ENCODE results near the gene CNTNAP5. TPM values are rescaled to one million over a fixed set of nuclear protein-coding genes. Genes with fewer than 3 reads are reported as not detected.

Gene CNTNAP5
- total RNA-seq, 2 experiments from 2014 or later, result not detected

DNA sequence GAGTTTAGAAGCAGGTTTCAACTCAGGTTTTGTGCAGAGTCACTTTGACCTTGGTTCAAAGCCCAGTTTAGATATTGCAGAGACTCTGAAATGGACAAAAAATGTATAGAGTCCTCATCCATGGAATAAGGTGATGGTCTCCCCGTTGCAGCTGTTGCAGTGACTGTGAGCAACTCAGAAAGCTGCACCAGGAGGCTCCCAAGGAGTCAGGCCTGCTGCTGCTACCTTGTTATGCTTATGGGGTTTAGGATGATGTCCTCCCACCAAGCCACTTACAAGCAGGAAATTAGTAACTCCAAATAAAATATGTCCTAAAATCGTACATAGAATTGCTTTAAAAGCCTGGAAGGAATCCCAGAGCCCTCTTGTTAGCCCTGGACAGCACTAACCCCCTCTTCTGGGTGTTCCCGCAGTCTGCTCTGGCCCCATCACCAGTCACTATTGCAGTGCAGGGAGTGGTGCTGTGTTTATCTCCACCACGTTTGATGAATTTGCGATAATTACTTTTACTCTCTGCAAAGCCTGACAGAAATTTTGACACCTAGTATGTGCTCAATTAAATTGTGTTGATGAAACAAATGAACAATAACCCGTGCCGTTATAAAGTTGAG is 189.0 kb downstream of the CNTNAP5 start:
- ATAC-seq (ENCODE audit: poor library complexity), result no peak

GRCh38 chr2:124246170-124246569 is 221.1 kb downstream of the CNTNAP5 start:
- Histone ChIP-seq H3K27ac (ENCODE audit: low read depth in 1 of 2, low read length in 2 of 2) (no peak overlapping the region), H3K4me3 (ENCODE audit: low read length) (no peak overlapping the region), H3K4me1 (ENCODE audit: insufficient read depth, low read length) (no peaks in the 10 kb centered on the region), H3K9me3 (ENCODE audit: control insufficient read depth in 1 of 2, insufficient read depth in 1 of 2, low read length in 2 of 2) (peaks cover 0 to 4% of the 10 kb centered on the region in 2 experiments), H3K36me3 (ENCODE audit: insufficient read depth, low read length) (no peaks in the 10 kb centered on the region), H3K27me3 (ENCODE audit: control insufficient read depth in 1 of 2, insufficient read depth in 2 of 2, low read length in 2 of 2) (no peaks in the 10 kb centered on the region)
- Mint-ChIP-seq H3K27me3 (no peaks in the 10 kb centered on the region), H3K36me3 (ENCODE audit: low read depth) (no peaks in the 10 kb centered on the region), H3K9me3 (no peaks in the 10 kb centered on the region), H3K4me3 (no peak overlapping the region), H3K4me1 (ENCODE audit: low read depth) (no peaks in the 10 kb centered on the region), H3K27ac (no peak overlapping the region)
- ATAC-seq (ENCODE audit: poor library complexity) (no peak), DNase-seq (no peak)
- TF ChIP-seq, protein P1, sequence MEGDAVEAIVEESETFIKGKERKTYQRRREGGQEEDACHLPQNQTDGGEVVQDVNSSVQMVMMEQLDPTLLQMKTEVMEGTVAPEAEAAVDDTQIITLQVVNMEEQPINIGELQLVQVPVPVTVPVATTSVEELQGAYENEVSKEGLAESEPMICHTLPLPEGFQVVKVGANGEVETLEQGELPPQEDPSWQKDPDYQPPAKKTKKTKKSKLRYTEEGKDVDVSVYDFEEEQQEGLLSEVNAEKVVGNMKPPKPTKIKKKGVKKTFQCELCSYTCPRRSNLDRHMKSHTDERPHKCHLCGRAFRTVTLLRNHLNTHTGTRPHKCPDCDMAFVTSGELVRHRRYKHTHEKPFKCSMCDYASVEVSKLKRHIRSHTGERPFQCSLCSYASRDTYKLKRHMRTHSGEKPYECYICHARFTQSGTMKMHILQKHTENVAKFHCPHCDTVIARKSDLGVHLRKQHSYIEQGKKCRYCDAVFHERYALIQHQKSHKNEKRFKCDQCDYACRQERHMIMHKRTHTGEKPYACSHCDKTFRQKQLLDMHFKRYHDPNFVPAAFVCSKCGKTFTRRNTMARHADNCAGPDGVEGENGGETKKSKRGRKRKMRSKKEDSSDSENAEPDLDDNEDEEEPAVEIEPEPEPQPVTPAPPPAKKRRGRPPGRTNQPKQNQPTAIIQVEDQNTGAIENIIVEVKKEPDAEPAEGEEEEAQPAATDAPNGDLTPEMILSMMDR (IDR thresholded peaks at IDR 0.05), result no peak
- CTCF ChIA-PET, result no interaction called here
- POLR2A ChIA-PET, result no interaction called here
- intact Hi-C loops (cut with DNase I, micrococcal nuclease), result no loop called here

More for the DNA sequence above, 189.0 kb downstream of the CNTNAP5 start:
- no peaks in the 10 kb centered on the region for H3K27me3 Mint-ChIP-seq
- TF ChIP-seq, protein P1 (IDR thresholded peaks at IDR 0.05), result no peak
- ChIA-PET CTCF (no interaction called here), POLR2A (no interaction called here)
- H3K4me3 Mint-ChIP-seq, result no peak overlapping the region
- H3K9me3 Mint-ChIP-seq, result peaks cover 5% of the 10 kb centered on the region
- Histone ChIP-seq H3K4me3 (ENCODE audit: low read length) (no peak overlapping the region), H3K4me1 (ENCODE audit: insufficient read depth, low read length) (no peaks in the 10 kb centered on the region), H3K36me3 (ENCODE audit: insufficient read depth, low read length) (no peaks in the 10 kb centered on the region), H3K27me3 (ENCODE audit: control insufficient read depth in 1 of 2, insufficient read depth in 2 of 2, low read length in 2 of 2) (no peaks in the 10 kb centered on the region), H3K9me3 (ENCODE audit: control insufficient read depth in 1 of 2, insufficient read depth in 1 of 2, low read length in 2 of 2) (peaks cover 0 to 4% of the 10 kb centered on the region in 2 experiments), H3K27ac (ENCODE audit: low read depth in 1 of 2, low read length in 2 of 2) (no peak overlapping the region)
- H3K36me3 Mint-ChIP-seq (ENCODE audit: low read depth), result no peaks in the 10 kb centered on the region
- intact Hi-C loops (cut with DNase I, micrococcal nuclease), result no loop called here
- DNase-seq, result no peak
- H3K4me1 Mint-ChIP-seq (ENCODE audit: low read depth), result no peaks in the 10 kb centered on the region
- H3K27ac Mint-ChIP-seq, result no peak overlapping the region

GRCh38 chr2:124248386-124248785 is 223.3 kb downstream of the CNTNAP5 start:
- H3K27ac Mint-ChIP-seq, result no peak overlapping the region
- no peaks in the 10 kb centered on the region for H3K4me1 Mint-ChIP-seq (ENCODE audit: low read depth)
- Histone ChIP-seq H3K4me3 (ENCODE audit: low read length) (no peak overlapping the region), H3K4me1 (ENCODE audit: insufficient read depth, low read length) (no peaks in the 10 kb centered on the region), H3K9me3 (ENCODE audit: control insufficient read depth in 1 of 2, insufficient read depth in 1 of 2, low read length in 2 of 2) (peaks cover 0 to 4% of the 10 kb centered on the region in 2 experiments), H3K36me3 (ENCODE audit: insufficient read depth, low read length) (no peaks in the 10 kb centered on the region), H3K27ac (ENCODE audit: low read depth in 1 of 2, low read length in 2 of 2) (no peak overlapping the region), H3K27me3 (ENCODE audit: control insufficient read depth in 1 of 2, insufficient read depth in 2 of 2, low read length in 2 of 2) (no peaks in the 10 kb centered on the region)
- ChIA-PET POLR2A (no interaction called here), CTCF (interaction anchor here (2.0 kb wide), 1 partner anchor 8 kb away, joined by 5 read pairs; no protein-coding TSS in a partner anchor)
- H3K36me3 Mint-ChIP-seq (ENCODE audit: low read depth), result no peaks in the 10 kb centered on the region
- TF ChIP-seq, protein P1 (IDR thresholded peaks at IDR 0.05), result no peak
- no peaks in the 10 kb centered on the region for H3K27me3 Mint-ChIP-seq
- DNase-seq (no peak), ATAC-seq (ENCODE audit: poor library complexity) (no peak)
- no peak overlapping the region for H3K4me3 Mint-ChIP-seq
- no peaks in the 10 kb centered on the region for H3K9me3 Mint-ChIP-seq
- intact Hi-C loops (cut with DNase I, micrococcal nuclease), result no loop called here
